T-helper 9 cell (primary cell): ENCODE measurements around the gene CNNM1.

Source experiments
- DNase-seq: peaks from one replicate; pipeline ENCODE4 v3.0.0-alpha.2; 2020

Gene CNNM1

GRCh38 chr10:99337901-99338300 lies 8.7 kb downstream of the CNNM1 start:
- DNase-seq = no peak

- no peak for DNase-seq
These were observed 9.9 kb downstream of the CNNM1 start for GRCh38 chr10:99339077-99339476.

DNA sequence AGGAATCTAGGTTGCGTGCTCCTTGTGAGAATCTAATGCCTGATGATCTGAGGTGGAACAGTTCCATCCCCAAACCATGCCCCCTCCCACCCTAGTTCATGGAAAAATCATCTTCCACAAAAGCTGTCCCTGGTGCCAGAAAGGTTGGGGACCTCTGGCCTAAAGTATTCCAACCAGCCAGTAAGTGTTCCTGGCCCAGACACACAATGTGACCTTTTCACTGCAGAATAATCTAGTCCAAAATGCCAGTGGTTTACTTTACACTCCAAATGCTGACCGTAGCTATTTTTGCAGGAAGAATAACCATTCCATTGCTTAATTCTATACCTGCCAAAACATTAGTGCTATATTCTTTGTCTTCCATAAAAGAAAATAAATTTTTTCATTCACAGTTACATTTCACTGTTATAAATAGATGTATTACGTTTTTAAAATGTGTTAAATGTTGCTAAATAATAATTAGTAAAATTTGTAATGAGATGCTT lies 10.4 kb downstream of the CNNM1 start:
- no peak for DNase-seq

GRCh38 chr10:99340650-99341049 lies 11.5 kb downstream of the CNNM1 start:
- DNase-seq = no peak

DNA sequence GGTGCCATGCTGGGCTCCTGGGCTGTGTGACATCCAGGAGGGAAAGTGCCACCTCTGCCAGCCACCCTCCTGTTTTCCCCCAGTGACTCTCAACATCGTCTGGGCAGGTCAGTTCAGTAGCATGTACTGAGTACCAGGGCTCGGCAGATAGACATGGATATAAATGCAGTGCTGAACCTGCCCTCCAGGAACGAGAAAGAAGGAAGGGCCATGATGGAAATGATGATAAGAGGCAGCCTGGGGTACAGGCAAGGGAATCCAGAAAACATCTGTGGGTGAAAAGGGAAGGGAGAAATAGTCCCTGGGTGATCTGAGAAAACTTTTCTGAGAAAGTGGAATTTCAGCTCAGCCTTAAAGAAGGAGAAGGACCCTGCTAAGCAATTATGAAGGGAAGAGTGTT lies 12.1 kb downstream of the CNNM1 start:
- DNase-seq = no peak

DNA sequence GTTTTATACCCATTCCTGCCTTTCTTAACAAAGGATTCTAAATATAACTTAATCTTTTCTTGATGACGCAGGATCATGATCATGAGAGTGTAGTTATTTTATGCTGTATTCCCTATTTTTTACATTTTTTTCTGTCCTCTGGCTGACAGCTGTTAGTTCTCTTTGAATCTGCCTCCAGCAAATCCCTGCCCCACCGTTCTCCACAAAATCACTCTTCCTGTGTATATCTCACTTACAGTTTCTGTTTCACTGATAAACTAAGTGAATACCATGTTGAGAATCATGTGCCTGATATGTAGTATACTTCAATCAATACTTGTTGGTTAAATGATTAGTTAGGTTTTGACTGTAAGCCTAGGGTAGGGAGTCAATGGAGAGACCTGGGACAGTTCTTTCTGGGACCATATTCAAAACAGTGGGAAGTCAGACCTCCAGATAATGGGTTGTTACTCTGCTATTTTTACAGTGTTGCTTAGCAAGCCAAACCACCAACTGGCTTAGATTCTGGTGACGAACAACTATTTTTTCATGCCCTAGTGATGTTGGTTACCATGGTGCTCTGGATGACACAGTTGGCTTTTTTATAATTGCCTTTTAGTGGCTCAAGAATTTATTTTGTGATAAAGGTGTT lies 12.8 kb downstream of the CNNM1 start:
- no peak for DNase-seq

DNA sequence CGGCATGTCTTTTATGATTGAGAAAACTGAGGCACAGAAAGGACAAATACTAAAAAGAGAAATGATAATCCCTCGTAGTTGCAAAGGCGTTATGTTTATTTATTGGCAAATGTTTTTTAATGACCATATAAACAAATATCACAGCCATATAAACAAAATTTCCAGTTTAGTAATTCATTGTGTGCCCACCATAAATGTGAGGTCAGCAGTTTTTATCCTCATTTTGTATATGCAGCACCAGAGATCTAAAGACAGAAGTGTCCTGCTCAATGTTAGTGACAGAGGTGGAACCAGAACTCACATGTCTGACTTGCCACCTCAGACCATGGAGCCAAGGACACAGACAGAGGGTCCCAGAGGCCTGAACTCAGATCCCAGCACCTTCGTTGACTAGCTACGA lies 14.1 kb downstream of the CNNM1 start:
- DNase-seq = no peak

DNA sequence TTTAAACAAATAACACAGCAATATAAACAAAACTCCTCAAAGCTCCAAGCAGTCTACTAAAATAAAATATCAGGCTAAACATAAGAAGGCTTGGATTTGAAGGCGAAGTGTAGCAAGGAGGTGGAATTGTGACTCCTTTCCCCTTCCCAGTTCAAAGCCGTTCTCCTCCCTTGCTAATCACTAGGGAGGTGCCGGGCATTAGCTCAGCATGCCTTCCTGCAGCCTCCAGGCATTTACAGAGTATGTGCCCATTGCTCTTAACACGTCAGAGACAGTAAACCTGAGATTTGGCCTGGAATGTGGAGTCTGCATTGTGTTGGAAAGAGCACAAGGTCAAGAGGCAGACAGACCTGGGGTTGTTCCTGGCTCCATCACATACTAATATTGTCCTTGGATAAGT lies 15.6 kb downstream of the CNNM1 start:
- DNase-seq = no peak

GRCh38 chr10:99345350-99345749 lies 16.2 kb downstream of the CNNM1 start:
- DNase-seq = no peak

DNA sequence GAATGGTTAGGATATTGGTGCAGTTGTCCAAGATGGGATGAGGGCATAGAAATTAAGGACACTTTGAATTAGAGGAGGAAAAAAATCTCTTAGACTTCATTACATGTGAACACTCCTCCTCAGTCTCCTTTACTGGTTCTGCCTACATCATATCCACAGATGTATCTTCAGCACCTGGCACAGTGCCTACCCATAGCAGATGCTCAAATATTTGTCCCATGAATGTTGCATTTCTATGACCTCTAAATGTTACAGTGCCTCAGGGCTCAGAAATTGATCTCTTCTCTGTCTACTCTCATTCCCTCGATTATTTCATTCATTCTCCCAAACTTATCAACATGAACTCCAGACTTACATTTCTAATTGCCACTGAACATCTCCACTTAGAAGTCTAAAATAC lies 17.1 kb downstream of the CNNM1 start:
- no peak for DNase-seq

GRCh38 chr10:99347672-99348071 lies 18.5 kb downstream of the CNNM1 start:
- no peak for DNase-seq

- no peak for DNase-seq
These were observed 24.0 kb downstream of the CNNM1 start for GRCh38 chr10:99353182-99353581.

GRCh38 chr10:99357691-99358090 lies 28.5 kb downstream of the CNNM1 start:
- no peak for DNase-seq

DNA sequence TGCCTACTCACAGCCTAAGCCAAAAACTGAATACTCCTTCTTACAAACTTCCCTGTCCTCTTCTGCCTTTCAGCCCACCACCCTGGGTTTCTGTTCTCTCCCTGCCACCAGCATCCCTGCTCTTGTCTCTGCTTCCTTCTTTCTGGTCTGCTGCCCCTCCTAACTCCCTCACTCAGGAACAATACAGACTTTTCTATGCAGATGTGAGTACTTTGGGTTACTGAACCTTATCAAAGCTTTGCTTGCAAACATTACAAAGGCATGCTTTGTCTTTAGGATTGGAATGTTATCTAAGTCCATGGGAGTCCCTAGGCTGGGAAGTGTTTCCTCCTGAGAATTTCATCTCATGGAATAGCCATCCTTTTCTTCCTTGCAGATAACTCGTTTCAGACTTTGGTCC lies 28.9 kb downstream of the CNNM1 start:
- no peak for DNase-seq

- no peak for DNase-seq
These were observed 31.8 kb downstream of the CNNM1 start for GRCh38 chr10:99360934-99361333.

DNA sequence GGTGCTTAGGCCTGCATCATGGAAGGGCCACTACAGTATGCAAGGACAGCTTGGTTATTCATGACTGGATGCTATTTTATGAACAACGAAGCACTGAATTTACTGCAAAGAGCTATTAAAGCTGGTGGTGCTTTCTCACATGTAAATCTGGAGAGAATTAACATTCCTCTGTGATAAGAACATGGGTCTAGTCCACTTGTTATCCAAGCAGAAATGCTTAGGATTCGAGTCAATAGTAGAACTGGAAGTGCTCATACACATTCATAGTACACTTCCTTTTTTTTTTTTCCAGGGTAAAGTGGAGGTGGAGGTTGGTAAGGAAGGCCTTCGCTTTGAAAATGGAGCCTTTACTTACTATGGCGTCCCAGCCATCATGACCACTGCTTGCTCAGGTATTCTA lies 35.0 kb downstream of the CNNM1 start:
- no peak for DNase-seq

- no peak for DNase-seq
These were observed 36.2 kb downstream of the CNNM1 start for GRCh38 chr10:99365311-99365710.

GRCh38 chr10:99365736-99366135 lies 36.6 kb downstream of the CNNM1 start:
- no peak for DNase-seq

GRCh38 chr10:99366666-99367065 lies 37.5 kb downstream of the CNNM1 start:
- DNase-seq = no peak

- no peak for DNase-seq
These were observed 39.5 kb downstream of the CNNM1 start for GRCh38 chr10:99368646-99369045.

- DNase-seq = no peak
These were observed 40.0 kb downstream of the CNNM1 start for GRCh38 chr10:99369126-99369525.

DNA sequence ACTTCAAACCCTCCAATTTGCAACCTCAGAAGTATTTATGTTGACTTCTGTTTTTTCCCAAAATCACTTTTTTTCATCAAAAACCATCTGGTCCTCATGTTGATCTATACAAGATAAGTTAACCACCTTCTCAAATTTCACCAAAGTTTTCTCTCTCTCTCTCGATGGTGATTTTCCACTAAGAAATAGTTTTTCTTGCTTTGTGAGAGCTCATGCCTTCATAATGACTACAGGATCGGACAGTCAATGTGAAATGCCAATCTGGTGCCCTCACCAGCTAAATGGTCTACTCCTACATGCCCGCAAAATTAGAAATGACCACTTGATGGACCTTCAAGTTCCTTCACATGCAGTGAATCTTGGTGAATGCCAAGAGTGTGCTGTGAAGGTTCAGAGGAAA lies 40.4 kb downstream of the CNNM1 start:
- no peak for DNase-seq

DNA sequence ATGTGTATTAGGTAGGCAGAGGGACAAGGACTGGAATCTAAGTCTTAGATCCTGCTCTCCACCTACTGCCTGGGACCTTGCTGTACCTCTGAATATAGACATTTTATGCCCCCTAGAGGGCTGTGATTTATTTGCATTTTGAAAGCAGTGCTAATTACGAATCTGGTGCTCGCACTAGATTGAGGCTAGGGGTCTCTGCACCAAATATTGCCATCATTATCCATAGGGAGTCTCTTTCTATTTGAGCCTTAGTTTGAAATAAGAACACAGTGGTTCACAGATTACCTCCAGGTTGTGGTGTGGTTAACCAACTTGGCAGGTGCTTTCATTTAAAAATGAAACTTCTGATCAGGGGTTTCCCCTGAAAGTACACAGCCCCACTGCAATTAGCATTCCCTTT lies 41.8 kb downstream of the CNNM1 start:
- no peak for DNase-seq

- DNase-seq = no peak
These were observed 43.6 kb downstream of the CNNM1 start for GRCh38 chr10:99372546-99373271.

GRCh38 chr10:99374526-99374925 lies 45.4 kb downstream of the CNNM1 start:
- DNase-seq = no peak
